Adipocyte (in vitro differentiated cells): Measurements from ENCODE around the gene BMP5.
"Not testable (repeated sequence)": the region's sequence is repeated elsewhere in the genome, so short reads cannot be mapped to it uniquely, and the experiment has no call there.

Experiments
- DNase-seq: peaks from one replicate; pipeline ENCODE4 v3.0.0-alpha.2; 2015; ENCODE audit warnings: low read depth
- H3K27me3 ChIP-seq: replicated peaks from 2 replicates; pipeline ENCODE4 v1.7.0; 2013; ENCODE audit warnings: mild to moderate bottlenecking, low read length, moderate library complexity; ENCODE audit not compliant: control insufficient read depth, insufficient read depth
- H3K36me3 ChIP-seq: 2 replicates; pipeline ENCODE4 v1.7.0; 2013; ENCODE audit warnings: low read length, mild to moderate bottlenecking, moderate library complexity; ENCODE audit not compliant: control insufficient read depth, insufficient read depth, severe bottlenecking
- H3K4me1 ChIP-seq: 2 replicates; pipeline ENCODE4 v1.7.0; 2013; ENCODE audit warnings: mild to moderate bottlenecking, low read length, moderate library complexity; ENCODE audit not compliant: control insufficient read depth, insufficient read depth
- H3K4me3 ChIP-seq: 2 replicates; pipeline ENCODE4 v1.7.0; 2013; ENCODE audit warnings: mild to moderate bottlenecking, low read length, moderate library complexity
- H3K9ac ChIP-seq: 2 replicates; pipeline ENCODE4 v1.7.0; 2013; ENCODE audit warnings: mild to moderate bottlenecking, low read length, moderate library complexity
- H3K9me3 ChIP-seq: 2 replicates; pipeline ENCODE4 v1.7.0; 2013; ENCODE audit warnings: mild to moderate bottlenecking, low read length, moderate library complexity; ENCODE audit not compliant: control insufficient read depth

The BMP5 gene

DNA sequence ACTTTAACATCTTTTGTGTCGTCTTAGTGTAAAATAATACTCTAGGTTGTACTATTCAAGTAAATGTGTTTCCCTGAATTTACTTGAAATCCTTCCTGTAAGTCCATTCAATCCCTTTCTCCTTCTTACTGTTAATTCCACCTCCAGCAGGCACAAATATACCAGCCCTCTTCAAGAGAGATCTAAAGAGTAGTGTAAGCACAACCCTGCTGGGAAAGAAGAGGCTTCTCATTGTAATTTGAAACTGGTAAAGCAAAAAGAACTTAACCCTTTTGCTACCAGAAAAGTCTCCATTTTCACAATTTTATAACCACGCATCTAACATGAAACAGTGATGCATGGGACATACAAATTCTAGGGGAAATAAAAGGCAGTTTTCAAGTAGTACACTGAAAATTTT, at the start of gene BMP5:
Gene BMP5, minus strand, starts transcription at position 191 of the 400 bp plus-strand sequence. CDS start 725 bp downstream, outside the sequence.
- no peak within 1 kb of the TSS for H3K9ac ChIP-seq
- no peaks in the 10 kb centered on the region for H3K4me1 ChIP-seq
- DNase-seq = no peak
- H3K4me3 ChIP-seq = no peak within 1 kb of the TSS
- H3K9me3 ChIP-seq = no peaks in the 10 kb centered on the region
- no peaks in the 10 kb centered on the region for H3K27me3 ChIP-seq
- H3K36me3 ChIP-seq = no peaks in the 10 kb centered on the region

DNA sequence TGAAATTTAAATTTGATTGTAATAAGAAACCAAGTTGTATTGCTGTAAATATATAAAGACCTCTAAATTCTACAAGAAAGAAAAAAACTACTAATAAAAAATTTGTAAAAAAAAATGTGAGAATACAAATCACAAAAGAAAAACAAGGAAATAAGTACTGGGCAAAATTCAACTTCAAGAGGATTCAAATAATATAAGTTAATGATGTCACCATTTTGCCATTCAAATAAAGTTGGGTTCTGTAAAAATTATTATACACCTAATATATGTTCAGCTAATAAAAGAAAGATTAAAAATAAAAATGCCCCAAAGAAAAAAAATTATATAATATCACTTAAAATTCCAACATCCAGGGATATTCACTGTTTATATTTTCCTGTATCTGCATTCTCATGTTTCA, 47.0 kb upstream of the BMP5 start:
- no peaks in the 10 kb centered on the region for H3K9me3 ChIP-seq
- DNase-seq = no peak
- no peak overlapping the region for H3K9ac ChIP-seq
- no peaks in the 10 kb centered on the region for H3K27me3 ChIP-seq
- no peaks in the 10 kb centered on the region for H3K36me3 ChIP-seq
- no peak overlapping the region for H3K4me3 ChIP-seq
- H3K4me1 ChIP-seq = peaks cover 18% of the 10 kb centered on the region

DNA sequence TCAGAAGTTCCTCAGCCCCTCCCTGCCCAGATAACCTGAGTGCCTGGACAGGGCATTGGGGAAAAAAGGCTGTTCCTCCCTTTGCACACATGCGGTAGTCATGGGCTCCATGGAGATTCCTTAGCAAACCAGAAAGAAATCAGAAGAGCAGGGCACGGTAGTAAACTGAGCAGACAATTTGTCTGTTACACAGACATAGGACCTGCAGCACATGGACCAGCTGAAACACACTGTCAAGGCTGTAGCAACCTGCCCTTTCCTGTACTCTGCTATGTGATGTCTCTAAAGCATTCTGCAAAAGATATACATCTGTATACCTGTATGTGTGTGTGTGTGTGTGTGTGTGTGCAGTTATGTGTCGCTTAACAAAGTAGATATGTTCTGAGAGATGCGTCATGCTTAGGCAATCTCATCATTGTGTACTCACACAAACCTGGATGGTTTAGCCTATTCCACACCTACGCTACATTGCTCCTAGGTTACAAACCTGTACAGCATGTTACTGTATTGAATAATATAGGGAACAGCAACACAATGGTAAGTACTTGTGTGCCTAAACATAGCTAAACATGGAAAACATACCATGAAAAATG, 44.4 kb upstream of the BMP5 start:
- H3K9ac ChIP-seq = no peak overlapping the region
- no peaks in the 10 kb centered on the region for H3K9me3 ChIP-seq
- no peak for DNase-seq
- no peak overlapping the region for H3K4me3 ChIP-seq
- H3K27me3 ChIP-seq = no peaks in the 10 kb centered on the region
- H3K4me1 ChIP-seq = peaks cover 35% of the 10 kb centered on the region
- H3K36me3 ChIP-seq = no peaks in the 10 kb centered on the region

DNA sequence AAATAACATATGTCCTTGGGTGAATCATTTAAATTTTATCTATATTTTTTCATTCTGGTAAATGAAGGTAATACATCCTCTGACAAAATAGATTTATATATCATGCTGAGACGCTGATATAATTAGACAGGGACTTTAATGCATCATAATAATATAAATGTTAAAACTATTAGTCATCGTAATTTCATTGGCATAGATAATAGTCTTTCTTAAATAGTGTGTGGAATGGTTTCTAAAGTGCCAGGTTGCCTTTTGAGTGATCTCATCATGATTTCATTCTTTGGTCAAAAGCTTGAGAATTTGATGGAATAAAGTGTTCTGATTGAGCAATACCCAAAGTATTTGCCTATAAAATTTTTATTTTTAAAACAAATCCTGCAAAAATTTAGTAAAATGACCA, 43.2 kb upstream of the BMP5 start:
- Histone ChIP-seq H3K4me1 (peaks cover 38% of the 10 kb centered on the region), H3K9me3 (no peaks in the 10 kb centered on the region), H3K9ac (peak overlapping the region; percentile 79), H3K36me3 (no peaks in the 10 kb centered on the region), H3K27me3 (no peaks in the 10 kb centered on the region), H3K4me3 (peak overlapping the region; percentile 74)
- peak; percentile 83 for DNase-seq

DNA sequence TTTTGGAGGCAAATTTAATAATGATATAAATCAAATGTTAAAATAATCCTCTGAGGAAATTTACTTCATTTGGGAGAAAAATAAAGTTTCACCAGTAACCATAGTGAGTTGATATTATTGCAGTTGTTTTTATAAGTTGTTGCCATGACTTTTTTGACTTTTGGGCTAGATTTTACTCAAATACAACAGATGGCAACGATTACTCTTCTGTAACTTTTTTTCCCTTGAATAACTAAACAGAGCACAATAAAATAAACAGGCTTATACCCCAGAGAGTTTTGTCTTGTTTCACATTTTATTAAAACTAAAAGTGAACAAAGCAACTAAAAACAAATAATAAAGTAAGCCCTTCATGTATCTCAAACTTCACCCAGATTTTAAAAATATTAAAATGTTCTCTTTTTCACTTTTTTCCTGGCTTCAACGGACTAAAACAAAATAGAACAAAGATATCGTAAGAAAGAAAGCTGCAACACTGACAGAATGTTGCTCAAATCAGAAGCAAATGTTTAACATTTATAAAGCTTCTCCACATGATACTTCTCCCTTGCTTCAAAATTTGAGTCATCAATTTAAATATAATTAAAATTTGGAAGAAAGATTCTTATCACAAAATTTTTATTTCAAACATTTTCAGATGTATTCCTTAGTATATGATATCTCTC, 42.5 kb upstream of the BMP5 start:
- Histone ChIP-seq H3K9ac (peak overlapping the region; percentile 79), H3K27me3 (no peaks in the 10 kb centered on the region), H3K4me1 (peaks cover 45% of the 10 kb centered on the region), H3K4me3 (peak overlapping the region; percentile 74), H3K36me3 (no peaks in the 10 kb centered on the region), H3K9me3 (no peaks in the 10 kb centered on the region)
- DNase-seq = peak; percentile 81

DNA sequence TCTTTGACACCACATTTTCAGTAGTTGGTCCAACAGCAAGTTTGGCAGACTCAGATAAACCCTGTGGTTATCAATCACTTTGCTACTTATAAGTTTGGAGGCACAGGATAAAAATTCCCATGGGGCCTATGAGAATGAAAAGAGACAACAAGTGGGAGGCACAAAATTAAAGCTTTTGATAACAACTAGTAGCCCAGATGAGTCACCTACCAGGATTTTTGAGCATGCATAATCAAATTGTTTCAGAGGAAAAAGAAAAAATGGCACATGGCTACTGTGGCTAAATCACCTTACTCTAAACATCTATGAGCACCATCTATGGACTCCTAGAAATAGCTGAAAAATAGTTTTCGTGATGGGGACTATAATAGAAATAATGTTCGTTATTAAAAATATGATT, 40.8 kb upstream of the BMP5 start:
- no peak overlapping the region for H3K4me3 ChIP-seq
- H3K27me3 ChIP-seq = no peaks in the 10 kb centered on the region
- H3K9me3 ChIP-seq = no peaks in the 10 kb centered on the region
- H3K9ac ChIP-seq = no peak overlapping the region
- peak; percentile 40 for DNase-seq
- no peaks in the 10 kb centered on the region for H3K36me3 ChIP-seq
- peaks cover 49% of the 10 kb centered on the region for H3K4me1 ChIP-seq

DNA sequence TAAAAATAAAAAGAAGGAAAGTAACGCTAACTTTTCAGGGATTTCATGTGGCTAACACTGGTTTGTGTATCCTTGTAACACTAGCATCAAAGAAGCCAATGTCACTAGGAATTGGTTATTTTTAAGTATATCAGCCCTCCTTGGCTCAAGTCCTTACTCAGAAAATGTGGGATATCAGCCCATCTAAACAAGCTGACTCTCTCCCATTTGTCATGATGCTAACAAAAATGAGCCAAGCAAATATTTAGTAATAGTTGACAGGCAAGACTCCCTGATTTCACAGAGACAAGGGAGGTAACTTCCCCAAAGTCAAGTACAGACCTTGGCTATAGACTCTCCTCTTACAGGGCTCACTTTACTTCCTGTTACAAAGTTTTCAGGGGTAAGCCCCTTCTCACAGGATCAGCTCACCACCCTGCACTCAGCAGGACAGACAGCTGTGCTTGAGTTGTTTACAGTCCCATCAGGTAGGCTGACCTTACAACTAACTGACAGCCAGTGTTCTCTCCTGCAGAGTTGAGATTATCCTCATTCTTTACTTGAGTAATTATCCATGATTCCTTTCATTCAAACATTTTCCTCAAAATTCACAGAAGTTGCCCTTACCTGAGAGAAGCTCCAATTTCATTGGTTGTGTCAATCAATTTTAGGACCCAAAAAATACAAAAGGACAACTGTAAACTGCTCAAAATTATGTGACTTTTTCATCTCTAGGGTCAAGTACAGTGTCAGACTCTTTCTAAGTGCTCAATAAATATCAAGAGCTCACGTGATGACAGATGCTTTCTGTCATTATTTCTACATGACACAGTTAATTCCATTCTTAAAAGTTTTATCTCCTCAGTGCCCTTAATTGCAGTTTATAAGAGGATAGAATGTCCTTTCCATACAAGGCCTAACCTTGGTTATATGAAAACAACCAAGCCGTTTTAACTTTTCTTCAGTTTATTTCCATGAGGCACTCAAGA, 38.1 kb upstream of the BMP5 start:
- H3K9ac ChIP-seq = no peak overlapping the region
- no peaks in the 10 kb centered on the region for H3K9me3 ChIP-seq
- H3K27me3 ChIP-seq = no peaks in the 10 kb centered on the region
- H3K4me1 ChIP-seq = peaks cover 42% of the 10 kb centered on the region
- no peak overlapping the region for H3K4me3 ChIP-seq
- no peaks in the 10 kb centered on the region for H3K36me3 ChIP-seq
- peak; percentile 41 for DNase-seq

DNA sequence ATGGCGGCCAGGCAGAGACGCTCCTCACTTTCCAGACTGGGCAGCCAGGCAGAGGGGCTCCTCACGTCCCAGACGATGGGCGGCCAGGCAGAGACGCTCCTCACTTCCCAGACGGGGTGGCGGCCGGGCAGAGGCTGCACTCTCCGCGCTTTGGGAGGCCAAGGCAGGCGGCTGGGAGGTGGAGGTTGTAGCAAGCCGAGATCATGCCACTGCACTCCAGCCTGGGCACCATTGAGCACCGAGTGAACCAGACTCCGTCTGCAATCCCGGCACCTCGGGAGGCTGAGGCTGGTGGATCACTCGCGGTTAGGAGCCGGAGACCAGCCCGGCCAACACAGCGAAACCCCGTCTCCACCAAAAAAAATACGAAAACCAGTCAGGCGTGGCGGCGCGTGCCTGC, 35.1 kb upstream of the BMP5 start:
- peaks cover 14% of the 10 kb centered on the region for H3K4me1 ChIP-seq
- not testable (repeated sequence) for H3K27me3 ChIP-seq, H3K36me3 ChIP-seq, DNase-seq, H3K4me3 ChIP-seq, H3K9ac ChIP-seq, H3K9me3 ChIP-seq

DNA sequence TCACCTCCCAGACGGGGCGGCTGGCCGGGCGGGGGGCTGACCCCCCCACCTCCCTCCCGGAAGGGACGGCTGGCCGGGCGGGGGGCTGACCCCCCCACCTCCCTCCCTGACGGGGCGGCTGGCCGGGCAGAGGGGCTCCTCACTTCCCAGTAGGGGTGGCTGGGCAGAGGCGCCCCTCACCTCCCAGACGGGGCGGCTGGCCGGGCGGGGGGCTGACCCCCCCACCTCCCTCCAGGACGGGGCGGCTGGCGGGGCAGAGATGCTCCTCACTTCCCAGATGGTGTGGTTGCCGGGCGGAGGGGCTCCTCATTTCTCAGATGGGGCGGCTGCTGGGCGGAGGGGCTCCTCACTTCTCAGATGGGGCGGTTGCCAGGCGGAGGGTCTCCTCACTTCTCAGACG, 34.5 kb upstream of the BMP5 start:
- not testable (repeated sequence) for H3K4me3 ChIP-seq, H3K27me3 ChIP-seq, H3K9ac ChIP-seq, H3K9me3 ChIP-seq, DNase-seq, H3K36me3 ChIP-seq
- peaks cover 14% of the 10 kb centered on the region for H3K4me1 ChIP-seq

DNA sequence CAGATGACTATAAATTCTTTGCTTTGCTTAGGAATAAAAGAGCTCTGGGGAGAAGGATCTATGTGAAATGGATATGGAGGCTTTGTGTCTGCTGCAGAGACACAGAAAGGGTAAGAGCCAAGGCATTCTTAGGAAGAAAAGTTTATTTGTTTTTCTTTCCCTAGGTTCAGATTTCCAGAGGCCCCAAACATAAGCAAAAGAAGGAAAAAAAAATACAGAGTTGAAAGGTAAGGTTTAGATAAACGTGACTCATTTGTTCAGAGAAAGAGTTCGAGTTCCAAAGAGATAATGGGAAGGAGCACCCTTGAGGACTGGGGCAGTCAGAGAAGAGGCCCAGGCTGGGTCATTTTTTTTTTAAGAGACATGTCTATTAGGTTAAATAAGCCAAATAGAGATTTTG, 27.4 kb upstream of the BMP5 start:
- Histone ChIP-seq H3K36me3 (no peaks in the 10 kb centered on the region), H3K4me3 (no peak overlapping the region), H3K9me3 (no peaks in the 10 kb centered on the region), H3K4me1 (no peaks in the 10 kb centered on the region), H3K9ac (no peak overlapping the region), H3K27me3 (no peaks in the 10 kb centered on the region)
- peak; percentile 41 for DNase-seq

DNA sequence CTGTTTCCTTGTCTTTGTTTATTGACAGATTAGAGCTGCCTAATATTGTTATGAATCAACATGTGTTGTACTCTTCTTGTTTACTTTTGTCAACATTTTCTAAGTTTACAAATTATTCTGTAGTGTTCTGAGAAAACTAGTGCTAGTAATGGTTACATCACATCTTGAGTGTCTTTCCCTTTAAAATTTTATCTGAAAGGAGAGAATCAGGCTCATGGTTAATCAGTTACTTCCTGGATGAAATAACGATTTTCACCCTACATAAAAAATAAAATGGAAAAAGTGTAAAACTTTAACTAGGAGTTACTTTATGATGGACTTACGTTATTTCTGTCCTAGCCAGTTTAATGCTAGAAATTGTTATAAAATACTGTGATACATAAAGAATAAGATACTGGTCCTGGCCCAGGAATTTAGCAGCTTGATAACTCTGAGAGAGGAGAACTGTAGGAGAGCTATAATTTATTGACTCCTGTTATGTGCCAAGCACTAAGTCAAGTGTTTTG, 26.4 kb upstream of the BMP5 start:
- Histone ChIP-seq H3K4me3 (no peak overlapping the region), H3K9me3 (no peaks in the 10 kb centered on the region), H3K27me3 (no peaks in the 10 kb centered on the region), H3K4me1 (no peaks in the 10 kb centered on the region), H3K36me3 (no peaks in the 10 kb centered on the region), H3K9ac (no peak overlapping the region)
- DNase-seq = no peak
